EH (cell line): ENCODE results near the gene TBC1D1.
A peak's percentile ranks its signal among the peaks of the same experiment; 100 is the strongest.

Source experiments
- DNase-seq: peaks from one replicate; pipeline ENCODE4 v3.0.0-alpha.2; 2015; ENCODE audit warnings: low read depth

TBC1D1 gene

GRCh38 chr4:38150766-38151165 lies 259.9 kb downstream of the TBC1D1 start:
- peak; percentile 85 for DNase-seq

- DNase-seq = no peak
Observed at GRCh38 chr4:38151873-38152272, 261.0 kb downstream of the TBC1D1 start.

- no peak for DNase-seq
Observed at GRCh38 chr4:38152305-38152704, 261.4 kb downstream of the TBC1D1 start.

GRCh38 chr4:38152721-38153386 lies 262.0 kb downstream of the TBC1D1 start:
- no peak for DNase-seq

GRCh38 chr4:38153387-38153760 lies 262.5 kb downstream of the TBC1D1 start:
- no peak for DNase-seq

DNA sequence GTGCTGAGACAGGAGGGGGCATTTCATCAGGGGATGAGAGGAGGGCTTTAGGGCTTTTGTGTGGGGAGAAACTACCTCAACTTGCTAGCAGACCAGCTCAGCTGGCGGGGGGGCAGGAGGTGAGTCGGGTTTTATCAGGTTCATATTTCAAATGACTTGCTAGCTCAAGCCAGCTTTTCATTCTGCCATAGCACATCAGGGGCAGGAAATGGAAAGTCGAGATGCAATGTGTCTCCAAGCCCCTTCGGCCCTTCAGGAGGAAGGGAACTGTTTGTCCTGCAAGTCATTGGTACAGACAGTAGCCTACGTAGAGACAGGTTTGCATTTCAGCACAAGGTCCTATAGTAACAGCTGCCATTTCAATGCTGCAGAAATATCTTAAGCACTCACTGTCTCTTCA lies 263.4 kb downstream of the TBC1D1 start:
- DNase-seq = no peak

DNA sequence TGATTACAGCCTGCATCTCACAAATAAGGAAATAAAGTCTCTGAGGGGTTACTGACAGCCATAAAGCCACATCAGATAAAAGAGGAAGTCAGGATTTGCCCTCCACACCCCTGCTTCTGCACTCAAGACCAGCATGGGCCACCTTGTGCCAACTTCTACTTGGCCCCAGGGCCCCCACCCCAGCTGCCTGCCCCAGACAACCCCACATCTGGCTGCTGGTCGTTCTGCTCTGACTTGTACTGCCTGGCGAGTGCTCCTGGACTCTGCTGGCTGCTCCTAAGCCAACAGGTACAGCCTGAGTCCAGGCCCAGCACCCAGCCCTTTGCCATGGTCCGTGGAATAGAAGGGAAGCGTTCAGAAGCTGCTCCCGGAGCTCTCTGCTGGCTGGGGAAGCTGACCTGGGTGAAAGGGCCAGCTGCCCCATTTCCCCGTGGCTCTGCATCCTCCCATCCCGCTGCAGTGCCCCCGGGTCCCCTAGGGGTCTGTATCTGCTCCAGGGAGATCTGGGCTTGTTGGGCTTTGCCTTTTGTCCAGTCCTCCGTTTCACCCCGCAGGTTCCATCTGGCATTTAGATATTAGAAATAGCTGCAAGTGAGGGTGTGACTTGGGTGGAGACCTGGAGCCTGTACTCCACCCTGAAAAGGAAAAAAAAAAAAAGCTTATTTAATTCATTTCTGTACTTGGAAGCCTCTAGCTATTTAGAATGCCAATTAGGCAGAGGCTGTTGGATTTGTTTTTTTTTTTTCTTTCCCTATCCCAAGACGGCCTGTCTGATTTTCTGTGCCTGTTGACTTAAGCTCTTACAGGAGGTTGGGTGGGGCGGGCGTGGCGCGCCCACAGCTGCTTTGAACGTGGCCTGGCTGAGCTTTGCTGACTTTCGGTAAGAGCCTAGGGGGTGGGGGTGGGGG lies 264.1 kb downstream of the TBC1D1 start:
- no peak for DNase-seq

- no peak for DNase-seq
Observed at GRCh38 chr4:38155589-38156294, 264.9 kb downstream of the TBC1D1 start.

- no peak for DNase-seq
Observed at GRCh38 chr4:38157592-38157991, 266.7 kb downstream of the TBC1D1 start.

DNA sequence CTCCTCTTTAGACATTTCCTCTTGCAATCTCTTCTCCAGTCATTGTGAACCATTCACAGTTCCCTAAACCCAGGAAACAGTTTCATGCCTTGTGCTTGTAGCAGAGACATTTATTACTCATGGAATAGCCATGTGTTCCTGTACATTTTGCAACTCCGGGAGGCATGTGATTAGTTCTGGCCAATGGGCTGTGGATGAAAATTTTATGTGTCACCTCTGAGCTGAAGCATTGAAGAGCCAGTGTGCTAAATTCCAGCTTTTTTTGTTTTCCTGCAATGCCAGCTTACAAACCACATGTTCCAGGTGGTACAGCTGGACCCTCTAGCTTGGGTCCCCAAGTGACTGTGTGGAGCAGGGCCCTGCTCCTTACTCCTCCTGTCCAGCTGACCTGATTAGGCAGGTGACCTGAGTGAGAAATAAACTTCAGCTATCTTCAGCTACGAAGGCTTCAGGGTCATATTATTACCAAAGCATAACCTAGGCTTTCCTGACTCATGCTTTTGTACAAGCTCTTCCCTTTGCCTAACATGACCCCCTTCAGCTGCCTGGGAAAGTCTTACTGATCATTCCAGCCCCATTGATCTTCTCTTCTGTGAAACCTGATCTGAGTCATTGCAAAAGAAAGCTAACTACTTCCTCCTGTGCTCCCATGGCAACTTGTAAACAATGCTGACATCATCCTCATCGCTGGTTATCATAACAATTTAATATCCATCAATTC lies 269.8 kb downstream of the TBC1D1 start:
- peak; percentile 98 for DNase-seq

GRCh38 chr4:38161208-38162113 lies 270.6 kb downstream of the TBC1D1 start:
- peak; percentile 35 for DNase-seq

DNA sequence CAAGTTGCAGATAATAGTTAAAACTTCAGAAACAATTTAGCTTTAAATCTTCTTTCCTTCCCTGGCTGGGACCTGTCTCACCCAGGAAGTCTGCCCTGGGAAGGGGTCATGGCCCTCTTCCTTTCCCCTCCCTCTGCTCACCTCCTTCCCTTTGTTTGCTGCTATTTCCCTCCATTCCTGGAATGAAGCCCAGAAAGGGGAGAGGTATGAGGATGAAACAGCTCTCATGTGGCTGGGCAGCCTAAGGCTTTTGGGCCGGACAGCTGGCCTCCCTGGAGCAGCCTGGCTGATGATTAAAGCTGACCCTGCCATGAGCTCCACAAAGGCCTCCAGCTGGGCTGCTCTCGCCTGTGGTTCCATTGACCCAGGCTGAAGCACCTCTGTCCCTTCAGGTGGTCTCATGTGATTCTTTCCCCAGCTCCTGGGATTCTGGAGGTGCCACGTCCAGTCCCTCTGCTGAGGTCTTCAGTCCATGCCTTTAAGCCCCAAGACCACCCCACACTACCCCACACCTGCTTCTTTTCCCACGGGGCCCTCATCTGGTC lies 271.4 kb downstream of the TBC1D1 start:
- peak; percentile 85 for DNase-seq

DNA sequence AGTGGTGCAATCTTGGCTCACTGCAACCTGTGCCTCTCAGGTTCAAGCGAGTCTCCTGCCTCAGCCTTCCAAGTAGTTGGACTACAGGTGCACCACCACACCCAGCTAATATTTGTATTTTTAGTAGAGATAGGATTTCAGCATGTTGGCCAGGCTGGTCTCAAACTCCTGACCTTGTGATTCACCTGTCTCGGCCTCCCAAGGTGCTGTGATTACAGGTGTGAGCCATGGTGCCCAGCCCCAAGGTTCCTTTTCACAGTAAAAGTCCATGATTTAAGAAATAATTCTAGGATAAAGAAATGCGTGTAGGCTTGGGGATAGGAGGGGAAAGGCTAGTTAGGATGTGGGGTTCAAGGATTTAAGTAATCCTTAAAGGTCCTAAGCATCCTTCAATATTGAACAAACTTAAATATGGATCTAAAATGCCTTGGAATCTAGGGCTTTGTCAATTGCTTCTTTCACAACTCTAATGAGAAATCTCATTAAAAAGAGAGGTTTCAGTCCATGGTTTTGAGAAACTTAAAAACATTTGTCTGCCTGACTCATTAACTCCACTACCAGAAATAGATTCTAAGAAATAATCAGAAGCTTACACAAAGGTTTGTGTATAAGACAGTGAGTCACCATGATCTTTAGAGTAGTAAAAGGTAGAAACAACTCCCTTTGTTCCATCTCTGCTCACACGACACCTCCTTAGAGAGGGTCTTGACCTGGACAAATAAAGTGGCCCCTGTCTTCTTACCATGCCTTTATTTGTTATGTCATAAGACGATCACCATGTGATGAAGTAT lies 272.5 kb downstream of the TBC1D1 start:
- DNase-seq = peak; percentile 69

GRCh38 chr4:38164346-38164745 lies 273.5 kb downstream of the TBC1D1 start:
- no peak for DNase-seq

DNA sequence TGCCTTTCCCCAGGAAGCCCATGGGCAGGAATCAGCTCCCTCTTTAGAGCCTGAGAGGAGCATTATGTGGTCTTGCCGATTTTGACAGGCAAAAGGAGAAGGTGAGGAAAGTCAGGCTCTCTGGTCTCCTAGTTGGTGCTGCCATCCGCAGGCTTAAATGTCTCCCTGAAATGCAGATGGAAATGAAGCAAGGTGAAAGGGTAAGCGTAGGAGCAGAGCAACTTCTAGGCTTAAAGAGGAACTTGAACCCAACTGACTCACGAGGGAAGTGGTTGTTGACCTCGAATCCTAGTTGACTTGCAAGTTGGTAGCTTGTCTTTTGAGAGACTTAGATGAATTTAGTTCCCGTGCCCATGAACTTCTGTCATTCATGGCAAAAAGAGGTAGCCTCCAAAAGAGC lies 275.2 kb downstream of the TBC1D1 start:
- no peak for DNase-seq

GRCh38 chr4:38166768-38167167 lies 275.9 kb downstream of the TBC1D1 start:
- no peak for DNase-seq

- no peak for DNase-seq
Observed at GRCh38 chr4:38167973-38168372, 277.1 kb downstream of the TBC1D1 start.

DNA sequence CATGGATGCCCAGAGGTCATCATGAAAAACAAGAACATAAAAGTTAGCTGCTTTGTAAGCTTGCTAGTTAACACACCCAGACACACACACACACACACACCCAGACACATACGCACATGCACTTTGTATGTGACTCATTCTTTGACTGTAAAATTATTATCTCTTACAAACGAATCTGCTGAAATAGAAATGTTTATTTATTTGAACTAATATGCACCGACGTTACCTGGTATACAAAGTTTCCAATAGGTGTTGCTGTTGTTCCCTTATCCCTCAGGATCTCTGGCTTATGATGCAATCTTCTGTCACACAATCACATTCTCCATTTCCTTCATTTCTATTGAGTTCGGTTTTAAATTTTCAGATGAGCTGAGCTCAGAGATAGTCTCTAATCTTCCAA lies 278.6 kb downstream of the TBC1D1 start:
- DNase-seq = no peak

- DNase-seq = no peak
Observed at GRCh38 chr4:38170338-38171169, 279.7 kb downstream of the TBC1D1 start.
